BLaER1 (cell line): ENCODE data around the gene TPO.
"Not testable (repeated sequence)": the region's sequence is repeated elsewhere in the genome, so short reads cannot be mapped to it uniquely, and the experiment has no call there.

Experiments used
- H3K27ac ChIP-seq: shearing (Covaris generic); formaldehyde crosslinking; 2 replicates; pipeline ENCODE4 v1.8.1; 2022
- H3K27me3 ChIP-seq: shearing (Covaris generic); formaldehyde crosslinking; 2 replicates; pipeline ENCODE4 v1.8.1; 2022
- H3K36me3 ChIP-seq: shearing (Covaris generic); formaldehyde crosslinking; 2 replicates; pipeline ENCODE4 v1.8.1; 2022
- H3K4me1 ChIP-seq: shearing (Covaris generic); formaldehyde crosslinking; 2 replicates; pipeline ENCODE4 v1.8.1; 2022
- H3K4me2 ChIP-seq: shearing (Covaris generic); formaldehyde crosslinking; 2 replicates; pipeline ENCODE4 v1.8.1; 2022
- H3K4me3 ChIP-seq: shearing (Covaris generic); formaldehyde crosslinking; 2 replicates; pipeline ENCODE4 v1.8.1; 2022
- H3K9ac ChIP-seq: shearing (Covaris generic); formaldehyde crosslinking; 2 replicates; pipeline ENCODE4 v1.8.1; 2022
- H3K9me3 ChIP-seq: shearing (Covaris generic); formaldehyde crosslinking; 2 replicates; pipeline ENCODE4 v1.8.1; 2022
- H4K20me1 ChIP-seq: shearing (Covaris generic); formaldehyde crosslinking; 2 replicates; pipeline ENCODE4 v1.8.1; 2022
- Cebpa-rat ChIP-seq: shearing (Covaris generic); IDR thresholded peaks from 2 replicates; pipeline ENCODE4 v1.8.1; 2022

Gene TPO

GRCh38 chr2:1378456-1379150, 34.7 kb upstream of the TPO start:
- Histone ChIP-seq H3K9ac (no peak overlapping the region), H3K9me3 (peaks cover 37% of the 10 kb centered on the region), H3K27ac (no peak overlapping the region), H3K4me2 (no peak overlapping the region), H3K27me3 (no peaks in the 10 kb centered on the region), H3K36me3 (no peaks in the 10 kb centered on the region), H3K4me3 (no peak overlapping the region), H4K20me1 (no peaks in the 10 kb centered on the region), H3K4me1 (peaks cover 42% of the 10 kb centered on the region)
- TF ChIP-seq Cebpa-rat, result no peak

DNA sequence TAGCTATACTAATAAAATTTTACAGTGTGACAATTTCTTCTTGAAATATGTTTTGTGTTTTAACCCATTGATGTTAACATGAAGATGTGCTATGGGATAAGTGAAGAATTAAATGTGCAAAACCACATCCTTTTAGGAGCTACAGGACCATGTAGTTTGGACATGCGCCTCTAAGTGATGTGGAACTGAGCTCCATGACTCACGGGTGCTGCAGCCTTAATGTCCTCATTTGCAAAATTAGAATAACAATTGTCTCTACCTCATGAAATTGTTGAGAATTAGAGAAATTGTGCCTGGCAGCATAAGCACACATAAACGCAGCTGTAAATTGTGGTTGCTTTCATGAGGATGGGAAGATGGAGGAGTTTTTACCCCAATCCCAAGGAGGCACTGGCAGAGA, 31.6 kb upstream of the TPO start:
- Histone ChIP-seq H3K9ac (no peak overlapping the region), H3K4me2 (no peak overlapping the region), H3K27me3 (no peaks in the 10 kb centered on the region)

DNA sequence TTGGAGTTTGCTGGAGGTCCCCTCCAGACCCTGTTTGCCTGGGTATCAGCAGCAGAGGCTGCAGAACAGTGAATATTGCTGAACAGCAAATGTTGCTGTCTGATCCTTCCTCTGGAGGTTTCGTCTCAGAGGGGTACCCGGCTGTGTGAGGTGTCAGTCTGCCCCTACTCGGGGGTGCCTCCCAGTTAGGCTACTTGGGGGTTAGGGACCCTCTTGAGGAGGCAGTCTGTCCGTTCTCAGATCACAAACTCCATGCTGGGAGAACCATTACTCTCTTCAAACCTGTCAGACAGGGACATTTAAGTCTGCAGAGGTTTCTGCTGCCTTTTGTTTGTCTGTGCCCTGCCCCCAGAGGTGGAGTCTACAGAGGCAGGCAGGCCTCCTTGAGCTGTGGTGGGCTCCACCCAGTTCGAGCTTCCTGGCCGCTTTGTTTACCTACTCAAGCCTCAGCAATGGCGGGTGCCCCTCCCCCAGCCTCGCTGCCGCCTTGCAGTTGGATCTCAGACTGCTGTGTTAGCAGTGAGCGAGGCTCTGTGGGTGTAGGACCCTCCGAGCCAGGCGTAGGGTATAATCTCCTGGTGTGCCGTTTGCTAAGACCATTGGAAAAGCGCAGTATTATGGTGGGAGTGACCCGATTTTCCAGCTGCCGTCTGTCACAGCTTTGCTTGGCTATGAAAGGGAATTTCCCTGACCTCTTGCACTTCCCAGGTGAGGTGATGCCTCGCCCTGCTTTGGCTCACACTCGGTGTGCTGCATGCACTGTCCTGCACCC, 25.1 kb upstream of the TPO start:
- H3K9ac ChIP-seq, result not testable (repeated sequence)
- peak overlapping the region; percentile 36; the same call in 1 of the 2 replicates for H3K4me2 ChIP-seq

More for the DNA sequence above, 31.6 kb upstream of the TPO start:
- TF ChIP-seq Cebpa-rat, result no peak
- no peak overlapping the region for H3K4me3 ChIP-seq
- no peaks in the 10 kb centered on the region for H4K20me1 ChIP-seq
- H3K27ac ChIP-seq, result no peak overlapping the region
- no peaks in the 10 kb centered on the region for H3K36me3 ChIP-seq
- peaks cover 17% of the 10 kb centered on the region for H3K9me3 ChIP-seq
- peaks cover 20% of the 10 kb centered on the region for H3K4me1 ChIP-seq

GRCh38 chr2:1390118-1390517, 23.1 kb upstream of the TPO start:
- H3K4me1 ChIP-seq, result peaks cover 22% of the 10 kb centered on the region
- not testable (repeated sequence) for H3K27me3 ChIP-seq, H3K4me3 ChIP-seq, H3K36me3 ChIP-seq, H3K9me3 ChIP-seq, H4K20me1 ChIP-seq, H3K27ac ChIP-seq, H3K4me2 ChIP-seq, H3K9ac ChIP-seq

More for the DNA sequence above, 25.1 kb upstream of the TPO start:
- H3K36me3 ChIP-seq, H4K20me1 ChIP-seq, H3K9me3 ChIP-seq, H3K4me3 ChIP-seq, H3K27ac ChIP-seq, H3K27me3 ChIP-seq: not testable (repeated sequence)
- peaks cover 12% of the 10 kb centered on the region for H3K4me1 ChIP-seq

GRCh38 chr2:1393321-1393720, 19.9 kb upstream of the TPO start:
- Histone ChIP-seq H3K36me3 (no peaks in the 10 kb centered on the region), H3K4me2 (no peak overlapping the region), H4K20me1 (no peaks in the 10 kb centered on the region), H3K9ac (no peak overlapping the region), H3K4me3 (no peak overlapping the region), H3K4me1 (peaks cover 45% of the 10 kb centered on the region), H3K27ac (no peak overlapping the region), H3K9me3 (peaks cover 18% of the 10 kb centered on the region), H3K27me3 (no peaks in the 10 kb centered on the region)
- no peak for TF ChIP-seq Cebpa-rat

DNA sequence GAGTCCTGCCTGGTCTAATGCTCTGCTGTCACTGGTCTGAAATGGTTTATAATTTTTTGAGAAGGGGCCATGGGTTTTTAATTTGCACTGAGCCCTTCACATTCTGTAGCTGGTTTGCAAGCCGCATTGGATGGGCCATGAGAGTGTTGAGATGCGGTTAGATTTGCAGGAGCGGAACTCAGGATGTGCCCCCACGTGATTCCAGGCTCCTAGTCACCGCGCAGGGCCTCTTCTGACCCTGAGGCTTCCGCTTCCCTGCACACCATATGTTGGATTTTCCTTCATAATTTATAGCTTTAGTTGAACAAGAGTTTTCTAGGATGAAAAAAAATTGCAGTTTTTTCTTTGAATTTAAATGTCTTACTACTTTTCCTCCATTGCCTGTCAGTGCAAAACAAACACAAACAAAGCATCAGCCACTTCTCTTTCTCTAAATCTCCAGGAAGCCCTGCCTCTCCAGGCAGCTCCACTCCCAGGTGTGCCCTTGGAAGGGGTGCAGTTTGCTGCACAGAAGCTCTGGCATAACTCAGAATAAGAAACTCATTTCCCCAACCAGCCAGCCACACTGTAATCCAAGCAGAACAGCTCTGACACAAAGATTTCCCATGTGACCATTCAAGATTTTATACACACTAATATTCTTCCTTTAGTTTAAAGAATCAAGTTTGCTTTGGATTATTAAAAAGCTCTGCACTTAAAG, 18.4 kb upstream of the TPO start:
- Histone ChIP-seq H3K9ac (no peak overlapping the region), H3K4me3 (no peak overlapping the region), H3K36me3 (no peaks in the 10 kb centered on the region), H3K4me1 (peaks cover 57% of the 10 kb centered on the region), H3K9me3 (peaks cover 18% of the 10 kb centered on the region), H4K20me1 (no peaks in the 10 kb centered on the region), H3K27me3 (no peaks in the 10 kb centered on the region), H3K4me2 (peak overlapping the region; percentile 32), H3K27ac (no peak overlapping the region)
- no peak for TF ChIP-seq Cebpa-rat

DNA sequence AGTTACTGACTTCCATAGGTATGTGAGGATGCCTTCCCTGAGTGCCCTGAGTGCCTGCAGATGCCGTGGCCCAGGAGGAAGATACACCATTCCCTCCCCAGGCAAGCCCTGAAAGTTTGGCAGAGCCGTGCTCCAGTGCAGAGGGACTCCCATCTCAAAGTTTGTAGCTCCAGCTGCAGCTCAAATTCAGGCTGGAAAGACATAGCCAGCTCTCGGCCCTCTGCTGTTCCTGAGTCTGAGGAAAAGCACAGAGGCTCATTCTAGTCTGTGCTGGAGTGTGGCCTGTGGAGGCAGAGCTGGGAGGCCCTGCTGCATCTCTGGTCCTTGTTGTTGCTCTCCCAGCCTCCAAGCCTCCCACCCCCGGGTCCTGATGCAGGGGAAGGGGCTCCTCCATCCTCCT, 15.9 kb upstream of the TPO start:
- TF ChIP-seq Cebpa-rat, result no peak
- Histone ChIP-seq H3K27ac (no peak overlapping the region), H3K4me1 (peaks cover 82% of the 10 kb centered on the region), H3K27me3 (no peaks in the 10 kb centered on the region), H3K4me3 (no peak overlapping the region), H3K9ac (no peak overlapping the region), H4K20me1 (no peaks in the 10 kb centered on the region), H3K36me3 (no peaks in the 10 kb centered on the region), H3K9me3 (peaks cover 22% of the 10 kb centered on the region), H3K4me2 (peak overlapping the region; percentile 90)

- Histone ChIP-seq H3K27ac (no peak overlapping the region), H3K9me3 (peaks cover 26% of the 10 kb centered on the region), H3K4me1 (peaks cover 85% of the 10 kb centered on the region), H3K9ac (no peak overlapping the region), H4K20me1 (no peaks in the 10 kb centered on the region), H3K4me2 (peak overlapping the region; percentile 90), H3K4me3 (no peak overlapping the region), H3K27me3 (no peaks in the 10 kb centered on the region), H3K36me3 (no peaks in the 10 kb centered on the region)
- no peak for TF ChIP-seq Cebpa-rat
Observed at GRCh38 chr2:1398191-1398590, 15.1 kb upstream of the TPO start.

DNA sequence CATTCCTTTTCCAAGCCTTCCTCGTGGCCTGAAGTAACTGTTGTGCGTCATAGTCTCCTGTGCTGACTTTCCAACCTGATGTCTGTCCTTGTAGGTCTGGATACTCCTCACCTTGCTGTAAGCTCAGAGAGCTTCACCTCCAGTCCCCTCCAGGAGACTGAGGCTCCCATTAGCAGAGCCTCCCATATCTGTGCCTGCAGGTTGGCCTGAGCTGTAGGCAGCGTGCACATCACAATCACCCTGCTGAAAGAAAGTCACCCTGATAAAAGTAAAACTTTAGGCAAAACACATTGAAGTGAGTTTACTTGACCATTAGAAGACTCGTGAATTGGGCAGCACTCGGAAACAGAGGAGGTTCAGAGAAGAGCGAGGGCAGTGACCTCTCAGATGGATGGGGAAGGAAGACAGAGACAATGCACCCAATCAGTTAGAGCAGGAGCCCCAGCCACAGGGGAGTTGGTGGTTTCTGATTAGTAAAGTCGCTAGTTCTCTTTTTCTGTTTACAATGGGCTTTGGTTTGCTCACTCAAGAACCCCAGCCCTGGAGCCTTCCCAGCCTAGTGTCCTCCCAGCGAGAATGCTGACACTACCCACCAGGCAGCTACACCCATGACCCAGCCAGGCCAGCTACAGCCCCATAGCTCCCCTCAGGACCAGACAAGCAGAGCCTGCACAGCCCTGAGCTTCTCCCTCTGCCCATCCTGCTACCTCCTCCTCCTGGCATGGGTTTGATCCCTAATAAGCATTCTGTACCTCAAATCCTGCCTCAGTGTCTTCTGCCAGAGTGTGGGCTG, 12.1 kb upstream of the TPO start:
- H3K27ac ChIP-seq, result 0 out of 2 replicates have a peak overlapping the region, but pooled peaks have one; percentile 32
- H3K4me3 ChIP-seq, result no peak overlapping the region
- H3K4me2 ChIP-seq, result peak overlapping the region; percentile 90
- H3K27me3 ChIP-seq, result no peaks in the 10 kb centered on the region
- no peak overlapping the region for H3K9ac ChIP-seq
- peaks cover 25% of the 10 kb centered on the region for H3K9me3 ChIP-seq
- H4K20me1 ChIP-seq, result no peaks in the 10 kb centered on the region
- TF ChIP-seq Cebpa-rat, result no peak
- H3K4me1 ChIP-seq, result peaks cover 80% of the 10 kb centered on the region
- no peaks in the 10 kb centered on the region for H3K36me3 ChIP-seq
